ENCODE measurements around the gene HIF3A. TPM values are rescaled to one million over a fixed set of nuclear protein-coding genes. Genes with fewer than 3 reads are reported as not detected.

HIF3A gene
- total and polyA plus RNA-seq, 2 of the 4 experiments (the other 2 are of a cell fraction), result 0.02 TPM; not detected in 1

- no peak overlapping the region for H4K5ac ChIP-seq (ENCODE audit: low read depth, low read length)
- H3K4ac ChIP-seq (ENCODE audit: low read depth, low read length), result no peak overlapping the region
- no peak overlapping the region for H2BK120ac ChIP-seq (ENCODE audit: low read depth, low read length)
- H2BK20ac ChIP-seq (ENCODE audit: low read depth, low read length), result no peak overlapping the region
- H2BK5ac ChIP-seq (ENCODE audit: low read depth, low read length, poor library complexity, severe bottlenecking), result no peak overlapping the region
- H3K36me3 ChIP-seq (ENCODE audit: control insufficient read depth, insufficient read depth, low read length), result peaks cover 22% of the 10 kb centered on the region
- no peak overlapping the region for H3K4me3 ChIP-seq (ENCODE audit: insufficient read depth, low read depth, low read length)
- H2BK15ac ChIP-seq (ENCODE audit: low read depth, low read length), result no peak overlapping the region
- no peak overlapping the region for H2AFZ ChIP-seq (replicated peaks; ENCODE audit: low read length, poor library complexity)
- no peak overlapping the region for H4K91ac ChIP-seq (ENCODE audit: insufficient read depth, low read depth, low read length)
- intact Hi-C loops (cut with micrococcal nuclease) (no loop called here), dilution Hi-C loops (cut with HindIII; ENCODE audit: low sequenced_read_pairs, unreplicated experiment) (no loop called here), in situ Hi-C loops (cut with MboI; ENCODE audit: low sequenced_read_pairs) (no loop called here)
- TF ChIP-seq CHD1 (IDR thresholded peaks at IDR 0.05; ENCODE audit: low read depth, low read length) (no peak), CEBPB (IDR thresholded peaks at IDR 0.05; ENCODE audit: low read depth, low read length) (peak; percentile 33; the same call in 1 of the 2 replicates)
- peaks cover 7% of the 10 kb centered on the region for H3K4me1 ChIP-seq (ENCODE audit: control insufficient read depth, insufficient read depth, low read length)
- no peak overlapping the region for H3K14ac ChIP-seq (replicated peaks; ENCODE audit: low read depth, low read length)
- no peak overlapping the region for H3K9ac ChIP-seq (ENCODE audit: low read depth, low read length)
- H3K18ac ChIP-seq (ENCODE audit: low read depth, low read length), result no peak overlapping the region
- no peak overlapping the region for H3K27ac ChIP-seq (ENCODE audit: insufficient read depth, low read length)
- peaks cover 23 to 76% of the 10 kb centered on the region in 2 experiments for H3K79me1 ChIP-seq (ENCODE audit: low read depth in 1 of 2, low read length in 2 of 2)
- DNase-seq (peak; percentile 81), ATAC-seq (ENCODE audit: low read depth) (peak; percentile 62)
- H4K20me1 ChIP-seq (ENCODE audit: insufficient read depth, low read length), result peaks cover 12% of the 10 kb centered on the region; the same call in 1 of the 2 replicates
- POLR2A ChIA-PET (ENCODE audit: unreplicated experiment), result no interaction called here
- H3K4me2 ChIP-seq (ENCODE audit: low read depth, low read length), result no peak overlapping the region
- H3K27me3 ChIP-seq (ENCODE audit: control insufficient read depth, insufficient read depth, low read length), result no peaks in the 10 kb centered on the region
- H4K8ac ChIP-seq (ENCODE audit: low read depth in 2 of 2, low read length in 2 of 2), result no peak overlapping the region
- H3K23ac ChIP-seq (ENCODE audit: low read depth, low read length), result no peak overlapping the region
- H3K9me1 ChIP-seq (ENCODE audit: insufficient read depth, low read length), result peaks cover 18% of the 10 kb centered on the region
- no peak overlapping the region for H2AK9ac ChIP-seq (replicated peaks; ENCODE audit: low read depth, low read length, poor library complexity)
- no TSS peak for BruUV-seq (replicated peaks)
- no peak overlapping the region for H3K56ac ChIP-seq (ENCODE audit: extremely low read depth, insufficient read depth, low read length)
- no peaks in the 10 kb centered on the region for H3K9me3 ChIP-seq (ENCODE audit: control insufficient read depth, insufficient read depth, low read length)
- CTCF ChIA-PET, result interaction anchor here (0.6 kb wide), 1 partner anchor 28 kb away, joined by 5 read pairs; no protein-coding TSS in a partner anchor
- no peak overlapping the region for H2AK5ac ChIP-seq (ENCODE audit: low read depth, low read length)
- no CpG with 5 or more reads among the region's 2 CpGs for WGBS, 2 experiments (ENCODE audit: extremely low coverage in 2 of 2, insufficient read length in 1 of 2)
Measured at GRCh38 chr19:46378268-46378667, 81.4 kb downstream of the HIF3A start.
